ENCODE data around the gene ECSCR.
"Not testable (repeated sequence)": the region's sequence is repeated elsewhere in the genome, so short reads cannot be mapped to it uniquely, and the experiment has no call there.

Gene ECSCR

GRCh38 chr5:139462586-139463276 lies at the start of gene ECSCR:
Gene ECSCR (minus strand): TSS chr5:139462743. CDS start chr5:139462670, 73 bp downstream.
- DNase-seq (ENCODE audit: low read depth in 1 of 2, low spot score in 1 of 2): no peak
- TF ChIP-seq JUND (IDR thresholded peaks at IDR 0.05; ENCODE audit: low read depth): no peak
- in situ Hi-C loops (cut with HindIII; ENCODE audit: low pct_unique_long_range_greater_than_20kb, low sequenced_read_pairs): no loop called here

GRCh38 chr5:139504722-139505121 lies 42.2 kb upstream of the ECSCR start:
- in situ Hi-C loops (cut with HindIII; ENCODE audit: low pct_unique_long_range_greater_than_20kb, low sequenced_read_pairs); DNase-seq (ENCODE audit: low read depth in 1 of 2, low spot score in 1 of 2): not testable (repeated sequence)

GRCh38 chr5:139503879-139504278 lies 41.3 kb upstream of the ECSCR start:
- in situ Hi-C loops (cut with HindIII; ENCODE audit: low pct_unique_long_range_greater_than_20kb, low sequenced_read_pairs); DNase-seq (ENCODE audit: low read depth in 1 of 2, low spot score in 1 of 2): not testable (repeated sequence)

- DNase-seq (ENCODE audit: low read depth in 1 of 2, low spot score in 1 of 2); in situ Hi-C loops (cut with HindIII; ENCODE audit: low pct_unique_long_range_greater_than_20kb, low sequenced_read_pairs): not testable (repeated sequence)
These were observed 40.7 kb upstream of the ECSCR start for GRCh38 chr5:139503036-139503817.

- no peak for TF ChIP-seq JUND (IDR thresholded peaks at IDR 0.05; ENCODE audit: low read depth)
- no peak for DNase-seq (ENCODE audit: low read depth in 1 of 2, low spot score in 1 of 2)
- in situ Hi-C loops (cut with HindIII; ENCODE audit: low pct_unique_long_range_greater_than_20kb, low sequenced_read_pairs): no loop called here
These were observed 38.8 kb upstream of the ECSCR start for GRCh38 chr5:139501381-139501780.

GRCh38 chr5:139495638-139496435 lies 33.3 kb upstream of the ECSCR start:
- in situ Hi-C loops (cut with HindIII; ENCODE audit: low pct_unique_long_range_greater_than_20kb, low sequenced_read_pairs): no loop called here
- TF ChIP-seq JUND (IDR thresholded peaks at IDR 0.05; ENCODE audit: low read depth): no peak
- DNase-seq (ENCODE audit: low read depth in 1 of 2, low spot score in 1 of 2): no peak

- in situ Hi-C loops (cut with HindIII; ENCODE audit: low pct_unique_long_range_greater_than_20kb, low sequenced_read_pairs): no loop called here
- no peak for TF ChIP-seq JUND (IDR thresholded peaks at IDR 0.05; ENCODE audit: low read depth)
These were observed 32.3 kb upstream of the ECSCR start for GRCh38 chr5:139494832-139495231.

GRCh38 chr5:139494256-139494655 lies 31.7 kb upstream of the ECSCR start:
- no peak for DNase-seq (ENCODE audit: low read depth in 1 of 2, low spot score in 1 of 2)
- in situ Hi-C loops (cut with HindIII; ENCODE audit: low pct_unique_long_range_greater_than_20kb, low sequenced_read_pairs): no loop called here
- no peak for TF ChIP-seq JUND (IDR thresholded peaks at IDR 0.05; ENCODE audit: low read depth)

More at GRCh38 chr5:139494832-139495231, 32.3 kb upstream of the ECSCR start:
- peak in 1 of 2 experiments; percentile 49 for DNase-seq (ENCODE audit: low read depth in 1 of 2, low spot score in 1 of 2)

GRCh38 chr5:139492700-139493192 lies 30.2 kb upstream of the ECSCR start:
- TF ChIP-seq JUND (IDR thresholded peaks at IDR 0.05; ENCODE audit: low read depth): no peak
- in situ Hi-C loops (cut with HindIII; ENCODE audit: low pct_unique_long_range_greater_than_20kb, low sequenced_read_pairs): no loop called here
- no peak for DNase-seq (ENCODE audit: low read depth in 1 of 2, low spot score in 1 of 2)

GRCh38 chr5:139488260-139488659 lies 25.7 kb upstream of the ECSCR start:
- in situ Hi-C loops (cut with HindIII; ENCODE audit: low pct_unique_long_range_greater_than_20kb, low sequenced_read_pairs): no loop called here
- no peak for DNase-seq (ENCODE audit: low read depth in 1 of 2, low spot score in 1 of 2)
- no peak for TF ChIP-seq JUND (IDR thresholded peaks at IDR 0.05; ENCODE audit: low read depth)

GRCh38 chr5:139486201-139486600 lies 23.7 kb upstream of the ECSCR start:
- in situ Hi-C loops (cut with HindIII; ENCODE audit: low pct_unique_long_range_greater_than_20kb, low sequenced_read_pairs): no loop called here
- TF ChIP-seq JUND (IDR thresholded peaks at IDR 0.05; ENCODE audit: low read depth): no peak
- no peak for DNase-seq (ENCODE audit: low read depth in 1 of 2, low spot score in 1 of 2)

- in situ Hi-C loops (cut with HindIII; ENCODE audit: low pct_unique_long_range_greater_than_20kb, low sequenced_read_pairs); DNase-seq (ENCODE audit: low read depth in 1 of 2, low spot score in 1 of 2): not testable (repeated sequence)
These were observed 20.3 kb upstream of the ECSCR start for GRCh38 chr5:139482890-139483208.

Measured in T47D (cell line).